ENCODE results near the gene C2orf76.

C2orf76 gene

GRCh38 chr2:119387381-119388129, 20.9 kb upstream of the C2orf76 start:
- DNase-seq (ENCODE audit: low spot score) = no peak
- Histone ChIP-seq H3K4me3 (no peak overlapping the region), H3K27ac (peak overlapping the region; percentile 33 to 77)
- no peak for TF ChIP-seq CTCF (IDR thresholded peaks at IDR 0.05)

GRCh38 chr2:119385466-119385865, 18.8 kb upstream of the C2orf76 start:
- no peak for DNase-seq (ENCODE audit: low spot score)
- Histone ChIP-seq H3K4me3 (no peak overlapping the region), H3K27ac (no peak overlapping the region)
- no peak for TF ChIP-seq CTCF (IDR thresholded peaks at IDR 0.05)

GRCh38 chr2:119384971-119385370, 18.3 kb upstream of the C2orf76 start:
- no peak for TF ChIP-seq CTCF (IDR thresholded peaks at IDR 0.05)
- DNase-seq (ENCODE audit: low spot score) = no peak
- H3K4me3 ChIP-seq = no peak overlapping the region
- H3K27ac ChIP-seq = no peak overlapping the region

- H3K27ac ChIP-seq = no peak overlapping the region
- DNase-seq (ENCODE audit: low spot score) = no peak
- no peak for TF ChIP-seq CTCF (IDR thresholded peaks at IDR 0.05)
- H3K4me3 ChIP-seq = no peak overlapping the region
Measured at GRCh38 chr2:119383410-119384140, 16.9 kb upstream of the C2orf76 start.

GRCh38 chr2:119378566-119378965, 11.9 kb upstream of the C2orf76 start:
- no peak for TF ChIP-seq CTCF (IDR thresholded peaks at IDR 0.05)

GRCh38 chr2:119377993-119378345, 11.3 kb upstream of the C2orf76 start:
- no peak overlapping the region for H3K27ac ChIP-seq
- no peak for TF ChIP-seq CTCF (IDR thresholded peaks at IDR 0.05)
- no peak for DNase-seq (ENCODE audit: low spot score)
- no peak overlapping the region for H3K4me3 ChIP-seq

More at GRCh38 chr2:119378566-119378965, 11.9 kb upstream of the C2orf76 start:
- H3K27ac ChIP-seq = no peak overlapping the region
- H3K4me3 ChIP-seq = no peak overlapping the region
- no peak for DNase-seq (ENCODE audit: low spot score)

All from coronary artery (tissue), 2 donors.